NCI-H1436 treated with DMSO at 0.1 percent for 48 hours (cell line): ENCODE measurements around the gene SOX5.
A peak's percentile ranks its signal among the peaks of the same experiment; 100 is the strongest.

Experiments
- DNase-seq: peaks from one replicate; lab custom pipeline; 2025; lab: John Stamatoyannopoulos, UW

The SOX5 gene

DNA sequence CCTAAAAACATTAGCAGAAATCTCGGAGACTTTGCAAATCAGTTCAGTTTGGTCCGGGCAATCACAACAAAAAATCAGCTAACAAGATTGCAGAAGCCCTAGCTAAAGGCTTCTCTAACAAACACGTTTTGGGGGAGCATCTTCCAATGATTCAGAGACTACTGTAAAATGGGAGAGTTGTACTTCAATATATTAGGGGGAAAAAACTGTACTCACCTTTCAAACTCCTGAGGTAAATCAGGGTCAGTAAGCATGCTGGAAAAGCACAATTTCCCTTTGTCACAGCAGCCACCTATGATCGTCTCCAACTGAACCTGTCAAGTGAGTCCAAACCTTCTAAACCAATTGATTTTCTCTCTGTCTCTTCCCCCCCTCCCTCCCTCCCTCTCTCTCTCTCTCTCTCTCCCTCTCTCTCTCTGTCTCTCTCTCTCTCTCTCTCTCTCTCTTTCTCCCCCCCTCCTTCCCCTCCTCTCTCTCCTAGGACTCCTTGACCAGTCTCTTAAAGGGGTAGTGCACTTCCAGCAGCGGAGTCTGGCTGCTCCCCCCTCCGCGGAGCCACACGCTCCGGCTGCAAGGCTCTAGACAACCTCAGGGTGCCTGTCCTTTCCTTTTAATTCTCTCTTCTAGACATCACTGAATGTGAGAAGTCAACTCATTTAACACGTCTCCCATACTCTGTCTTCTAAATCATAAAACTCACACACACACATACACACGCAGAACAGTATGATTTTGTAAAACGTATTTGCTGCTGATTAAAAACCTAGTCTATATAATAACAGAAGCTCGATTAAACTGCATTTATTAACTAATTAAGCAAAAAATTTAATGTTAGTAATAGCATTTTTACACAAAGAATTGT is at the start of gene SOX5:
Gene SOX5, minus strand, starts transcription at position 323 of the 862 bp plus-strand sequence. Its CDS starts 69 bp downstream, at position 254.
- DNase-seq: peak; percentile 15

- DNase-seq: no peak
Observed at GRCh38 chr12:23987046-23987445, 37.6 kb upstream of the SOX5 start.

GRCh38 chr12:23980826-23981225 is 31.4 kb upstream of the SOX5 start:
- no peak for DNase-seq

- DNase-seq: no peak
Observed at GRCh38 chr12:23964812-23965211, 15.3 kb upstream of the SOX5 start.

- no peak for DNase-seq
Observed at GRCh38 chr12:23959826-23960225, 10.4 kb upstream of the SOX5 start.

- no peak for DNase-seq
Observed at GRCh38 chr12:23954332-23954731, 4.9 kb upstream of the SOX5 start.

DNA sequence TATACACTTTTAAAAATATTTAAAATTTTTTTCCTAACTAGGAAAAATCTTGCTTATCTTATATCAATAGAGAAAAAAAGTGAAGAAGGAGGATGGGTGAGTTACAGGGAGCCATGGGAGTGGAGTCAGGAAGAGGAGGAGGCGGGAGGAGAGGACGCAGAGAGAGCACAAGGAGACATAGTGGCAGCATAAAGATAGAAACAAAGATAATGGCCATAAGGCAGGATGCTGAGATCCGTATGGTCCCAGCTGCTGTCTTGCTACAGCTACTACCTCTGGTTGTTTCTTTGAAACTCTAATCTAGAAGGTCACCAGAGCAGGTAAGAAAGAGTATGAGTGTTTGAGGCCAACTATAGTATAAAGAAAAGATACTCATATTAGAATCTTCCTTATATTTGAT is 2.6 kb upstream of the SOX5 start:
- no peak for DNase-seq

DNA sequence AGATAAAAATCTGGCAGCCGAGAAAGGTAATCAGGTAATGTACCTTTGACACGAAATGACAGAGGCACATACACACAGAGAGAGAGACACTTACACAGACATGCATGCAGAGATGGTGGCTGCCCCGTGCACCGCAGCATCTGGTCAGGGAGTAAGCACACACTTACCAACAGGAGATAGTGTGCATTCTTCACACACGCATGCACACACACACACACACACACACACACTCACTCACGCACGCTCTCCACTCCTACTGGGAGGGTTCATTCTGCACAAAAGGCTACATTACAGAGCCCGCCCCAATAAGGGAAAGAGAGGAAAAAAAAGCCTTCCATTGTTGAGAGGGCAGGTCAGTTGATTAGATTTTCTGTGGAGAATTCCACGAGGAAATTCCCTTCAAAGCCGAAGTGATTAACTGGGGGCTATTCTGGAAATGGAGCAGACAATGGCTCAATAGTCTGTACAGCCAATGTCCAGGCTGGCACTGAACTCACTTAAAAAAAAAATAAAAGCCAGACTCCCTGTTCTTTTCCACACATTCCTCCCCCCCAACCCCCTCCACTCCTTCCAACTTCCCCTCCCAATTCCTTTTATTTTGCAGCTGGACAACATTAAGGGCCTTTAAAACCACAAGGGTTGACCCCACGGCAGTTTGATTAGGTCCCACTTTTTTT is 1.4 kb upstream of the SOX5 start:
- no peak for DNase-seq

DNA sequence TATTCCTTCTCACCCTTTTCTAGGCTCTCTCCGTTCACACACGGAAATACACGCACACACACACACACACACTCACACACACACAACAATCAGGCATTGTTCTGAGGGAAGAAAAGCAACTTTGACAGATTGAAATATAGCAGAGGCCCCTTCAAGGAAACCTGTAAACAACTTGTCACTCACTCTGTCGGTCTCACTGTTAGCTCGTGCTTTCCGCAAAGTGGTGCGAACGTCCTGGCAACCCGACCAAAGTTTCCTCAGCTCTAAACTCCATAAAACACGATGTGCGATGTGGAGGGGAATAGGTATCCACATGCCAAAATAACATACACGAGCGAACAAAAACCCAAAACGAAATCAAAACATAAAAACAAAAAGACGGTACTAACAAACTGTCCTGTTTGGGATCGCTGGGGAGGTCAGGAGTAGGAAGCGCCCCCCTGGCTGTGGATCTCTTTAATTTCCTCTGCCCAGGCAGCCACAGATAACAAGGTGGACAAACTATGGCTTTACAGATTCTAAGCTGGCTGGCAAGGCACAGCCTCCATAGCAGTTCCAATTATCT is 822 bp upstream of the SOX5 start:
- DNase-seq: no peak

GRCh38 chr12:23948291-23948690 is 1.2 kb downstream of the SOX5 start:
- DNase-seq: no peak

- no peak for DNase-seq
Observed at GRCh38 chr12:23947395-23947794, 2.1 kb downstream of the SOX5 start.

GRCh38 chr12:23945249-23945648 is 4.2 kb downstream of the SOX5 start:
- no peak for DNase-seq

- no peak for DNase-seq
Observed at GRCh38 chr12:23944067-23944466, 5.4 kb downstream of the SOX5 start.

DNA sequence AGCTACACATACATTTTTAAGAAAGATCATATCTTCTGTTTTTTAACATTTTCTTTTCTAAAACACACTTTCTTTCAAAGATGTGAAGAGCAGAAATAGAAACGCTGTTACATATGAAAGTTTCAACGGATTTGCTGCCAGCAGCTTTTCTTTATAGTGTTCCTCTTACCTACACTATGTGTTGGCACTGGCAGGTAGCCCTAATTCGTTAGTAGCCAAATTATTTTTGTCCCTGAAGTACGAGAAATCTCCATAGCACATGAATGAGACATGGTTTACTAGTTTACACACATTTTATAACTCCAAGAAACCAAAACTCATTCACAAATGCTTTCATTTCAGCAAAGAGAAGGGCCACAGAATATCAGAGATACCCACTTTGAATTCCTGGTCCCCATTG is 6.6 kb downstream of the SOX5 start:
- DNase-seq: no peak

GRCh38 chr12:23941780-23942179 is 7.7 kb downstream of the SOX5 start:
- no peak for DNase-seq

DNA sequence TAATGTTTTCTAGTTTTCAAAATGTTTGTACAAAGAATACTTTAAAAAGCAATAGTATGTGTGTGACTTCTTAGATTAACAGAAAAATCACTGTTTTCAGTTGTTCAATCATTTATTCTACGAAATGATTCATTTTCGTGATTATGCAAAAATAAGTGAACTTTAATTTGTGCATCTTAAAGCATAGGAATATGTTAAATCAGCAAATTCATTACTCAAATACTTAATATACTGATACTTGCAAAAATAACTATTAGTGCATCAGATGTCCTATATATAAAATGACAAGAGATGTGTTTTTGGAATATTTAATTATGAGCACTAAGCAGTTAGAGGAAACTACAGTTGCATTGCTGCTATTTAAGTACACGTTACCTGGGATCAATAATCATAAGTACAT is 11.0 kb downstream of the SOX5 start:
- DNase-seq: no peak

GRCh38 chr12:23931176-23931575 is 18.3 kb downstream of the SOX5 start:
- DNase-seq: no peak

DNA sequence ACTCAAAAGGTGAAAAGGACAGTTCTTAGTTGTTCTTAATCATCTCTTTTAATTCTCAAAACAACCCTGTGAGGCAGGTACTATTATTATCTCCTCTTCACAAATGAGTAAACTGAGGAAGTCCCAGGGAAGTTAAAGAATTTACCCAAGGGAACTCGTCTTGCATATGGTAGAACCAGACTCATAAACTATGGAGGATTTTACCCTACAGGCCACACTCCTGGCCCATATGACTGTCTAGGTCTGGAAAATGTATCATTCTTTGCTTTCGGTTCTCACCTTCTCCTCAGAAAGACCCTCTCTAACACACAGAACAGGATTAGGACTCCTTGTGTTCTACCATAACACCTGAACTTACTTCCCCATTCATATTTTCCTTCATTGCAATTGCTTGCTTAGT is 18.9 kb downstream of the SOX5 start:
- no peak for DNase-seq

DNA sequence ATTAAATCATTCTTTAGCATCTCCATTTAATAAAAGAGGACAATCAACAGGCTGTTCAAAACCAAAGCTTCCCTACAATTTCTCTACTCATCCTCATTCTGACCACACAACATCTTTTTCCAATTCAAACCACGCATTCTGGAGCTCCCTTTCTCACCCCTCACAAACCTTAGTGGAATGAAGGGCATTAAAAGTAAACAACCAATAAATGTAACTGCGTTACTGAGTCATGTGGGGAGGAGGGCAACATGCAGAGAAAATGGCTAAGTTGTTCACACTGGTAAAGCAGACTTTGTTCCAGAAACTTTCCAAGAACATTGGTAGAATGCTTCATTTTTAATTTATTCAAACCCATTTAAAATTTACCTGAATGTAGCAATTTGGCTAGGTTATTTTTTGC is 19.6 kb downstream of the SOX5 start:
- DNase-seq: no peak

GRCh38 chr12:23927907-23928306 is 21.6 kb downstream of the SOX5 start:
- DNase-seq: no peak

- no peak for DNase-seq
Observed at GRCh38 chr12:23921099-23921856, 28.2 kb downstream of the SOX5 start.

GRCh38 chr12:23911574-23911973 is 37.9 kb downstream of the SOX5 start:
- DNase-seq: no peak
